Sigmoid colon (tissue), 7 donors: ENCODE results near the gene LAIR2. TPM values are rescaled to one million over a fixed set of nuclear protein-coding genes. Genes with fewer than 3 reads are reported as not detected.

ENCODE experiments used
- DNase-seq: peaks from one replicate; pipeline ENCODE4 v3.0.0-alpha.2; 2019
- H3K27ac ChIP-seq, 4 donors: fragments of 200-600 bp; sonication (generic); one replicate each; pipeline ENCODE4 v1.5.1; 2016 to 2019; ENCODE audit warnings: mild to moderate bottlenecking in 1 of 4
- H3K27me3 ChIP-seq, 3 donors: fragments of 200-600 bp; sonication (generic); one replicate each; pipeline ENCODE4 v1.5.1; 2019; ENCODE audit warnings: mild to moderate bottlenecking in 1 of 3
- H3K36me3 ChIP-seq, 4 donors: fragments of 200-600 bp; sonication (generic); one replicate each; pipeline ENCODE4 v1.5.1; 2016 to 2019
- H3K4me1 ChIP-seq, 4 donors: fragments of 200-600 bp; sonication (generic); one replicate each; pipeline ENCODE4 v1.5.1; 2017 to 2019
- H3K4me3 ChIP-seq, 4 donors: fragments of 200-600 bp; sonication (generic); one replicate each; pipeline ENCODE4 v1.5.1; 2017 to 2019; ENCODE audit warnings: mild to moderate bottlenecking in 2 of 4, moderate library complexity in 1 of 4
- H3K9me3 ChIP-seq, 4 donors: fragments of 200-600 bp in 3 of 4; sonication (generic) in 3 of 4; one replicate each; pipeline versions ENCODE4 v1.5.1 to v1.6.1; 2013 to 2019
- EP300 ChIP-seq, 4 donors: sonication (generic); formaldehyde crosslinking; IDR thresholded peaks; one replicate each; pipeline ENCODE4 v1.6.1; 2017; ENCODE audit warnings: antibody characterized with exemption in 4 of 4
- POLR2A ChIP-seq, 2 donors: fragments of 450-650 bp; IDR thresholded peaks; one replicate each; pipeline ENCODE4 v1.6.1; 2016; ENCODE audit warnings: antibody characterized with exemption in 2 of 2, mild to moderate bottlenecking in 2 of 2, moderate library complexity in 2 of 2
- POLR2AphosphoS5 ChIP-seq, 4 donors: sonication (generic); formaldehyde crosslinking; IDR thresholded peaks; one replicate each; pipeline ENCODE4 v1.6.1; 2017; ENCODE audit warnings: antibody characterized with exemption in 4 of 4
- WGBS, 2 donors: extraction: QIAGEN DNeasy Blood & Tissue Kit; methylation state at CpG; one replicate each; pipeline ENCODE4 v1.1.7; 2013; 5-methylcytosine and 5-hydroxymethylcytosine counted together
- intact Hi-C: fragments of 100-400 bp; cut with DNase I; formaldehyde crosslinking; loops from one replicate; pipeline ENCODE4 v1.15.1; 2023
- polyA plus RNA-seq, 3 donors: library from polyadenylated mRNA; stranded (reverse); fragments of 200-250 nt; gene quantifications; one replicate each; pipeline ENCODE4 v1.2.3, GENCODE V29; 2013
- total RNA-seq, 4 donors: library from RNA; depleted of rRNA; stranded (reverse); fragments of >200 nt; gene quantifications; one replicate each; pipeline ENCODE4 v1.1.0, GENCODE V29; 2016
- TF ChIP-seq, protein P1 (sequence below), 4 experiments: fragments of 450-650 bp in 3 of 4; fragments of 200-600 bp in 1 of 4; IDR thresholded peaks; one replicate each; pipeline ENCODE4 v1.5.1; 2016 to 2019; ENCODE audit warnings: antibody characterized with exemption in 4 of 4, mild to moderate bottlenecking in 3 of 4, moderate library complexity in 2 of 4
- donor health status: healthy with polysubstance abuse.
- donor health status: Bipolar disorder and iron deficiency.
- donor health status: healthy.

The LAIR2 gene
- total and polyA plus RNA-seq, 7 donors: 1.9 TPM; not detected in 6

GRCh38 chr19:54526972-54527371 lies 24.3 kb downstream of the LAIR2 start:
- no peak overlapping the region for H3K4me3 ChIP-seq
- H3K27me3 ChIP-seq: peaks cover 0 to 7% (median 0%) of the 10 kb centered on the region in 3 donors
- H3K9me3 ChIP-seq: no peaks in the 10 kb centered on the region
- DNase-seq: no peak
- no peak for TF ChIP-seq EP300 (IDR thresholded peaks at IDR 0.05)
- TF ChIP-seq POLR2AphosphoS5 (IDR thresholded peaks at IDR 0.05): no peak
- TF ChIP-seq POLR2A (IDR thresholded peaks at IDR 0.05): no peak
- TF ChIP-seq, protein P1, sequence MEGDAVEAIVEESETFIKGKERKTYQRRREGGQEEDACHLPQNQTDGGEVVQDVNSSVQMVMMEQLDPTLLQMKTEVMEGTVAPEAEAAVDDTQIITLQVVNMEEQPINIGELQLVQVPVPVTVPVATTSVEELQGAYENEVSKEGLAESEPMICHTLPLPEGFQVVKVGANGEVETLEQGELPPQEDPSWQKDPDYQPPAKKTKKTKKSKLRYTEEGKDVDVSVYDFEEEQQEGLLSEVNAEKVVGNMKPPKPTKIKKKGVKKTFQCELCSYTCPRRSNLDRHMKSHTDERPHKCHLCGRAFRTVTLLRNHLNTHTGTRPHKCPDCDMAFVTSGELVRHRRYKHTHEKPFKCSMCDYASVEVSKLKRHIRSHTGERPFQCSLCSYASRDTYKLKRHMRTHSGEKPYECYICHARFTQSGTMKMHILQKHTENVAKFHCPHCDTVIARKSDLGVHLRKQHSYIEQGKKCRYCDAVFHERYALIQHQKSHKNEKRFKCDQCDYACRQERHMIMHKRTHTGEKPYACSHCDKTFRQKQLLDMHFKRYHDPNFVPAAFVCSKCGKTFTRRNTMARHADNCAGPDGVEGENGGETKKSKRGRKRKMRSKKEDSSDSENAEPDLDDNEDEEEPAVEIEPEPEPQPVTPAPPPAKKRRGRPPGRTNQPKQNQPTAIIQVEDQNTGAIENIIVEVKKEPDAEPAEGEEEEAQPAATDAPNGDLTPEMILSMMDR (IDR thresholded peaks at IDR 0.05): no peak
- 93 to 94% methylated on average over 26 of the region's 26 CpGs for WGBS, 2 donors
- H3K4me1 ChIP-seq: no peaks in the 10 kb centered on the region
- no peaks in the 10 kb centered on the region for H3K36me3 ChIP-seq
- intact Hi-C loops: no loop called here
- H3K27ac ChIP-seq: no peak overlapping the region

GRCh38 chr19:54530866-54531265 lies 28.2 kb downstream of the LAIR2 start:
- no peaks in the 10 kb centered on the region for H3K36me3 ChIP-seq
- H3K27ac ChIP-seq: no peak overlapping the region
- peaks cover 0 to 26% (median 0%) of the 10 kb centered on the region in 3 donors for H3K27me3 ChIP-seq
- intact Hi-C loops: no loop called here
- no peak for TF ChIP-seq POLR2AphosphoS5 (IDR thresholded peaks at IDR 0.05)
- H3K4me3 ChIP-seq: no peak overlapping the region
- no peaks in the 10 kb centered on the region for H3K9me3 ChIP-seq
- WGBS, 2 donors: 46 to 71% methylated on average over 5 of the region's 5 CpGs
- no peak for DNase-seq
- no peaks in the 10 kb centered on the region for H3K4me1 ChIP-seq

DNA sequence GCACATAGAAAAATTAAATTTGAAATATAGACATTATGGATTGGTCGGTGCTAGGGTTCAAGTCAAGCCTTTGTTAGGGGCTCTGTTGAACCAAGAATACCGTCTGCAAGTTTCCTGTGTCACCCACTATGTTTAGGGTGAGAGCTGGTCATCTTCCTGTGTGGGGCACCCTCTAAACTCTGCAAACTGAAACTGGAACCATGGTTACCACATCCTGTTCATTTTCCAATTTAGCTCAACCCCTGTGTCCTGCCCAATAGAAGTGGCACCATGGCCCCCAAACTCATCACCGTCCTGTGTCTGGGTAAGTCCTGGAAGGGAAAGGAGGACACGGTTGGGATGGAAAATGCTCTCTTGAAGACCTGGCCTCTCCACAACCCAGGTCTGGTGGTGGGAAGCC lies 29.9 kb downstream of the LAIR2 start:
- DNase-seq: no peak
- TF ChIP-seq POLR2A (IDR thresholded peaks at IDR 0.05) (no peak), EP300 (IDR thresholded peaks at IDR 0.05) (no peak), POLR2AphosphoS5 (IDR thresholded peaks at IDR 0.05) (no peak)
- TF ChIP-seq, protein P1 (IDR thresholded peaks at IDR 0.05): no peak
- no peaks in the 10 kb centered on the region for H3K9me3 ChIP-seq
- no peak overlapping the region for H3K4me3 ChIP-seq
- no peaks in the 10 kb centered on the region for H3K4me1 ChIP-seq
- H3K36me3 ChIP-seq: no peaks in the 10 kb centered on the region
- H3K27ac ChIP-seq: no peak overlapping the region
- H3K27me3 ChIP-seq: peaks cover 0 to 26% (median 0%) of the 10 kb centered on the region in 3 donors
- WGBS, 2 donors: 58 to 81% methylated on average over 4 of the region's 4 CpGs
- intact Hi-C loops: no loop called here

- peaks cover 0 to 26% (median 0%) of the 10 kb centered on the region in 3 donors for H3K27me3 ChIP-seq
- TF ChIP-seq, protein P1 (IDR thresholded peaks at IDR 0.05): no peak
- TF ChIP-seq POLR2AphosphoS5 (IDR thresholded peaks at IDR 0.05) (no peak), EP300 (IDR thresholded peaks at IDR 0.05) (no peak), POLR2A (IDR thresholded peaks at IDR 0.05) (no peak)
- no peaks in the 10 kb centered on the region for H3K9me3 ChIP-seq
- intact Hi-C loops: no loop called here
- no peaks in the 10 kb centered on the region for H3K4me1 ChIP-seq
- no peak overlapping the region for H3K4me3 ChIP-seq
- no peaks in the 10 kb centered on the region for H3K36me3 ChIP-seq
- WGBS, 2 donors: 81 to 90% methylated on average over 8 of the region's 8 CpGs
- H3K27ac ChIP-seq: no peak overlapping the region
- DNase-seq: no peak
Observed at GRCh38 chr19:54533476-54533875, 30.8 kb downstream of the LAIR2 start.

DNA sequence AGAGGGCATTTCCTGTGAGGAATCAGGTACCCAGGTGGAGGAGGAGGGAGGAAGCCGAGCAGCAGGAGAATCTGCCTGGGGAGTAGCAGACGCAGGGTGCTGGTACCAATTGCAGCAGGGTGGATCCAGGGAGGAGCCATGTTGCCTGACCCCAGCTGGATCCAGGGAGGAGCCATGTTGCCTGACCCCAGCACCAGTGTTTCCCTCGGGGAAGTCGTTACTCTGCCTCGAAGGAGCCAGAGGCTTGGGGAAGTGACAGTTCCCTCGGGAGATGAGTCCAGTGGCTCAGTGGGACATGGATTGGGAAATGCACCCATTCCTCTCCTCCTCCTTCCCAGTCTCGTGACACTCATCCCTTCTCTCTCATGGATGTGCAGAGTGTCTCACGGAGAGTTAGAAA lies 31.5 kb downstream of the LAIR2 start:
- WGBS, 2 donors: 70 to 79% methylated on average over 8 of the region's 8 CpGs
- no peaks in the 10 kb centered on the region for H3K4me1 ChIP-seq
- no peaks in the 10 kb centered on the region for H3K9me3 ChIP-seq
- intact Hi-C loops: no loop called here
- TF ChIP-seq POLR2AphosphoS5 (IDR thresholded peaks at IDR 0.05) (no peak), POLR2A (IDR thresholded peaks at IDR 0.05) (no peak), EP300 (IDR thresholded peaks at IDR 0.05) (no peak)
- TF ChIP-seq, protein P1 (IDR thresholded peaks at IDR 0.05): no peak
- DNase-seq: no peak
- no peaks in the 10 kb centered on the region for H3K36me3 ChIP-seq
- peaks cover 0 to 26% (median 0%) of the 10 kb centered on the region in 3 donors for H3K27me3 ChIP-seq
- no peak overlapping the region for H3K27ac ChIP-seq
- H3K4me3 ChIP-seq: no peak overlapping the region
